NCI-H128 (cell line): ENCODE measurements around the gene SNAPC4.

Experiments
- DNase-seq: peaks from one replicate; lab custom pipeline; 2025; ENCODE audit not compliant: unreplicated experiment; lab: John Stamatoyannopoulos, UW

SNAPC4 gene, protein sequence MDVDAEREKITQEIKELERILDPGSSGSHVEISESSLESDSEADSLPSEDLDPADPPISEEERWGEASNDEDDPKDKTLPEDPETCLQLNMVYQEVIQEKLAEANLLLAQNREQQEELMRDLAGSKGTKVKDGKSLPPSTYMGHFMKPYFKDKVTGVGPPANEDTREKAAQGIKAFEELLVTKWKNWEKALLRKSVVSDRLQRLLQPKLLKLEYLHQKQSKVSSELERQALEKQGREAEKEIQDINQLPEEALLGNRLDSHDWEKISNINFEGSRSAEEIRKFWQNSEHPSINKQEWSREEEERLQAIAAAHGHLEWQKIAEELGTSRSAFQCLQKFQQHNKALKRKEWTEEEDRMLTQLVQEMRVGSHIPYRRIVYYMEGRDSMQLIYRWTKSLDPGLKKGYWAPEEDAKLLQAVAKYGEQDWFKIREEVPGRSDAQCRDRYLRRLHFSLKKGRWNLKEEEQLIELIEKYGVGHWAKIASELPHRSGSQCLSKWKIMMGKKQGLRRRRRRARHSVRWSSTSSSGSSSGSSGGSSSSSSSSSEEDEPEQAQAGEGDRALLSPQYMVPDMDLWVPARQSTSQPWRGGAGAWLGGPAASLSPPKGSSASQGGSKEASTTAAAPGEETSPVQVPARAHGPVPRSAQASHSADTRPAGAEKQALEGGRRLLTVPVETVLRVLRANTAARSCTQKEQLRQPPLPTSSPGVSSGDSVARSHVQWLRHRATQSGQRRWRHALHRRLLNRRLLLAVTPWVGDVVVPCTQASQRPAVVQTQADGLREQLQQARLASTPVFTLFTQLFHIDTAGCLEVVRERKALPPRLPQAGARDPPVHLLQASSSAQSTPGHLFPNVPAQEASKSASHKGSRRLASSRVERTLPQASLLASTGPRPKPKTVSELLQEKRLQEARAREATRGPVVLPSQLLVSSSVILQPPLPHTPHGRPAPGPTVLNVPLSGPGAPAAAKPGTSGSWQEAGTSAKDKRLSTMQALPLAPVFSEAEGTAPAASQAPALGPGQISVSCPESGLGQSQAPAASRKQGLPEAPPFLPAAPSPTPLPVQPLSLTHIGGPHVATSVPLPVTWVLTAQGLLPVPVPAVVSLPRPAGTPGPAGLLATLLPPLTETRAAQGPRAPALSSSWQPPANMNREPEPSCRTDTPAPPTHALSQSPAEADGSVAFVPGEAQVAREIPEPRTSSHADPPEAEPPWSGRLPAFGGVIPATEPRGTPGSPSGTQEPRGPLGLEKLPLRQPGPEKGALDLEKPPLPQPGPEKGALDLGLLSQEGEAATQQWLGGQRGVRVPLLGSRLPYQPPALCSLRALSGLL (N-terminal part only)

DNA sequence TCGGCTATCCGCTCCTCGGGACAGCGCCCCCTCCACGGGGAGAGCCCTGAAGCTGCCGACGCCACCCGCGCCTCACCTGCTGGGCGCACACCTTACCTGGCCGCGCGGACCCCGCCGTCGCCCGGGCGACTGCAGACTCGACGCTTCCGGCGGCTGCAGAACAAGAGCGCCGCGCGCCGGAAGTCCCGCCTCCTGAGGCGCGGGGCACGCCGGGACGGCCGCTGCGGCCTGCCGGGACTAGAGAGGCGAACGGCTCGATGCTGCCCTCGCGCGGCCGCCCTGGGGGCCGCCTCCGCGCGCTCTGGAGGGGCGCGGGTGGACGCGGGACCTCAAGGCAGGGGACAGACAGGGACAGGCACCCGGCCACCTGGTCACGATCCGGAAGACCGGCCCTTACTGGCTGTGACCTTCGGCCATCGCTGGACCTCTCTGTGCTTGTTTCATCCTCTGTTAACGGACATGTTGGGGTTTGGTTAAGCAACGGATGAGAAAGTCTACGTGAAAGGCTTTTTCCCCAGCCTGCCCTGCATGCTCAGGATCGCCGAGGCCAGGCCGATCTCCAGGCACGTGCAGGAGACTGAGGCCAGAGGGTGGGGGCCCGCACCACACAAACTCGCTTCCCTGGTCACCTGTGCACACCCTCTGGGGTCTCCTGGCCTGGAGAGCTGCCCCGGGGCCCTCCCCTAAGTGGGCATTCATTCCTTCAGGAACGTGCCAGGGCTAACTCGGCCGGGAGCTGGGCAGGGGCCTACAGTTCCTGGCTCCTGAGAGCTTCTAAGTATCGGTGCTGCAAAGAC lies at the start of gene SNAPC4:
Gene SNAPC4 (minus strand): TSS at position 133 of the 797 bp plus-strand sequence. CDS start 1,742 bp downstream, outside the sequence.
- DNase-seq, result peak; percentile 67

DNA sequence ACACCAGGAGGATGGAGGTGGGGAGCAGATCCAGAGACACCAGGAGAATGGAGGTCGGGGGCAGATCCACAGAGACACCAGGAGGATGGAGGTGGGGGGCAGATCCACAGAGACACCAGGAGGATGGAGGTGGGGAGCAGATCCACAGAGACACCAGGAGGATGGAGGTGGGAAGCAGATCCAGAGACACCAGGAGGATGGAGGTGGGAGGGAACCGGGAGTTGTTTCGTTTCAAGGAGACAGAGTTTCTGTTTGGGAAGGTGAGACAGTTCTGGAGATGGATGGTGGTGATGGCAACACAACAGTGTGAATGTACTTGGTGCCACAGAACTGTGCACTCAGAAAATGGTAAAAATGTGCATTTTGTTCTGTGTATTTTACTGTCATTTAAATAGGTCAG lies 48.7 kb upstream of the SNAPC4 start:
- no peak for DNase-seq

DNA sequence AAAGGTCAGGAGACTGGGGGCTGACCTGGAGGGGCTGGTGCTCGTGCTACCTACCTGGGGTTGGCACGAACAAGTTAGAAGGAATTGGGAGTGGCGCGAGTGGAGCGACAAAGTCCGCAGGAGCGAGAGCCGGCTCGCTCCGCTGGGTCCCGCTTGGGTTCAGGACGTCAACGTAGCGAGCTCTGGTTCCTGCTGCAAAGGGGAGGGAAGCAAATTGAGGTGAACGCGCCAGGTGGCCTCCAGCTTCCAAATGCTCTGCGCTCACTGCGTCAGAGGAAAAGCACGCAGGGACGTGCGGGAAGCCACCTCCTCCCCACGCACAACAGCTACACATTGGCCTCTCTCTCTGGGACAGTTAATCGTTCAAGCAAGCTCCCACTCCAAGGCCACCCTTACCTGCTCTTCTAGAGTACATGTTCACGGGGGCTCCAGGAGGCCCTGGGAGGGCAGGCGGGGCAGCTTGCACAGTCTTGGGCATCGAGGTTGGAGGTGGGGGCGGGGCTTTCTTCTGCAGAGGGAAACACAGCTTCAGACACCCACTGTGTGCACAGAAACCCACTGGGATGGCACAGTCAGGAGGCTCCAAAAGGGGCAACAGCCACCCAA lies 47.3 kb upstream of the SNAPC4 start:
- DNase-seq, result no peak

DNA sequence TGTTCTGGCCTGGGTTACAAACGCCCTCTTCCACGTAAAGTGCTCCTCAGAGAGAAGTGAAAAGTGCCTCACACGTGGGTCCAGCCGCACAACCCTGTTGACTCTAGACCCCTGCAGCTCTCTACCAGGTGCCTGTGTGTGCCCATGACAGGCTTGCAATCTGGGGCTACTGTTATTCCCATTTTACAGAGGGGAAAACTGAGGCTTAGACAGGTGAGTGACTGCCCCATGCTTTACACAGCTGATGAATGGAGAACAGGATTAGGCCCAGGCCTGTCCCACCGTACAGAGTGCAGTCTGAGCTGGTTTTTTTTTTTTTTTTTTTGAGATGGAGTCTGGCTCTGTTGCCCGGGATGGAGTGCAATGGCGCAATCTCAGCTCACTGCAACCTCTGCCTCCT lies 45.8 kb upstream of the SNAPC4 start:
- DNase-seq, result no peak

DNA sequence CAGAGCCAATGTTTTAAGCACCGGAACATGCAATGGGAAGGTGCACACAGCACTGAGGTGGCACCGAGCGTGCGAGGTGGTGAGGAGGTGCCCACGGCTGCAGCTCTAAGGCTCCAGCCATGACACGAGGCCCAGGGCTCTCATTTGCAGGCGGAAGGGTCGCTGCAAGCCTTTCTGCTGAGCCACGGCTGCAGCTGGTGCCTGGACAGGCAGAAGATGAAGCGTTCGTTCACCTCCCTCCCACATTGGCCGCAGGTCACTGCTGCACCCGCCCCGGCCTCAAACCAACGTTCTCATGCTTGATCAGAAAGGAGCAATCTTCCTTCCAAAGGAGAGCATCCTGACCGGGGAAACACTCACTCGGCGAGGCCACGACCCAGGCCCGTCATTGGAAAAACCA lies 44.1 kb upstream of the SNAPC4 start:
- DNase-seq, result no peak

DNA sequence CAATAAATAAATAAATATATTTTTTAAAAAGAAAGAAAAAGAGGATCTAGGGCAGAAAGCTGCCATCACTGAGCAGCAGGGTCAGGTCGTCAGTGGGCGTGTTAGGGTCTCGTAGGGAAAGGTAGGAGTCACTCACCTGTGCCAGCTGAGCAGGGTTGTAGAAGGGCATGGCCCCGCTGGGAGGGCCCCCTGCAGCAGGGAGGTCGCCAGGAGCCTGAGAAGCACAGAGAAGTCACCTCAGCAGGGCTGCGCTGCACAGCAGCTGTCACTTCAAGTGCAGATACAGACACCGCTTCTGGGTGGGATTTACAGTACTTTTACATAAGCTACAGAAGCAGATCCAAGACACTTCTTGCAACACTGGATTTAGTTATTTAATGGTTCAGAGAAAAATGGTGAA lies 43.7 kb upstream of the SNAPC4 start:
- DNase-seq, result no peak

DNA sequence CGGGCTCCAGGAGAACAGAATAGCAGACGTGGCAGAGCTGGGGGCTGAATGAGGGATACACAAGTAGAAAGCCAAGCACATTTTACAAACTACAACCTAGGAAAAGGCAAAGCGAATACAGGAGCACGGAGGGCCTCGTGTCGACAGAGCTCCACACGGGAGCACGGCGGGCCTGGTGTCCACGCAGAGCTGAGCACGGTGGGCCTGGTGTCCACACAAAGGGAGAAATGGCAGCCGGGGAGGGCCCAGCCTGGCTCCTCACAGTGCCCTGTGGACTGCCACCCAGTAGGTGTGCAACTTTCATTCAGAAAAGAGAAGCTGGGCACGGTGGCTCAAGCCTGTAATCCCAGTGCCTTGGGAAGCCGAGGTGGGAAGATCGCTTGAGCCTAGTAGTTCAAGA lies 43.1 kb upstream of the SNAPC4 start:
- no peak for DNase-seq

DNA sequence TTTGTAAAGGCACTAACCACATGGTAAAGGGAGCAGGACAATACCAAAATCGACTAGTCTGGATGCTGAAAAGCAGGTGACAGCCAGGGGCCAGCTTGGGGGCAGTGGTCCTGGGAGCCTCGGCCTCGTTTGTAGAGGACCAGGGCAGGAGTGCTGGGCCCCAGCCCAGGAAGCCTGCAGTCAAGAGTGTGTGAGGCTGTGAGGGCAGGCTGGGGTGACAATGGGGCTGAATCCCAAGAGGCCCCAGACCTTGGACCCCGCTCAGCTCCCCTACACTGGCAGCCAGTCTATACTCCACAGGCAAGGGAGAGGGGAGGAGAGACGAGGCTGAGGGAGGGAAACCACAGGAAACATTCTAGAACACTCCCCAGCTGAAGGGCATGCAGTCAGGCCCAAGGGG lies 42.3 kb upstream of the SNAPC4 start:
- DNase-seq, result no peak

DNA sequence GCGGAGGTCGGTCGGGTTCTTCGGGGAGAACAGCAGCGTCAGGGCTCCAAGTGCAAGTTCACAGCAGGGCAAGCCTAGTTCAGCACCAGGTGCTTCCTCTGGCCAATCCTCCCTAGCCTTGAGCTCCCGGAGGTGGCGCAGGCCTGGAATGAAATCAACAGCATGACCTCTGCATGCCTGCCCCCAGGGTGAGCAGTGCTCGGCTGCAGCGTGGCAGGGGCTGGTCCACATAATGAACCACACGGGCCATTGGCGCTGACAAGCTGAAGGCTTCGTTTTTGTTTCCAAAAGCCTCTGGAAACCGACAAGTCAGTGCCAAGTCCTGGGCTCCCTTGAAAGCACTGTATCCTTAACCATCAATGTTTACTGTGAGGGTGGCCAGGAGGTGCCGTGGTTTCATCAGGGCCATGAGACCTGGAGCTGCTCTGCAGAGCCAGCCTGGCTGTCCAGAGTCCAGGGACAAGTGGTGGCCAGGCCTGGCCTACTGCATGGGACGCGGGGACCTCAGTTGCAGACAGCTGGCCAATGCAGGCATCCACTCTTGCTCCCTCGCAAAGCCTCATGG lies 41.8 kb upstream of the SNAPC4 start:
- no peak for DNase-seq

DNA sequence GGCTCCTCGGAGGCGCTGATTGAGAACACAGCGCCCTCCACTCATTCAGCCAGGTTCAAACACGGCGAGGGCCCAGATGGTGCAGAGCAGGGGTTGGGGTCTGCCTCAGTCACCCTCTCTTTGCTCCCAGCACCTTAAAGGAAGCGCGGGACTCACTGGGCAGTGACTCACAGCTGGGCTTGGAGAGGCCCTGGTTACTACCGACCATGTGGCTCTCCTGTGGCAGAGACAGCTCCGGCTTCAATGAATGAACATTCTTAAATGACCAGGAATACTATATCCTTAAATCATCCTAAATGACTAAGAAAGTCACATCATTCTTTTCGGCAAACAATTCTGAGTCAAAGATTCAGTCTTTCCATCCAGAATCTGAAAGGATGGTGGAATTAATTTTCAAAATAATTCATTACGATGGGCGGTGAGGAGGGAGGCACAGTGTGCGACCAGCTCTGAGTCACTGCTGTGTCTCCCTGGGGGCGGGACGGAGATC lies 41.3 kb upstream of the SNAPC4 start:
- no peak for DNase-seq

DNA sequence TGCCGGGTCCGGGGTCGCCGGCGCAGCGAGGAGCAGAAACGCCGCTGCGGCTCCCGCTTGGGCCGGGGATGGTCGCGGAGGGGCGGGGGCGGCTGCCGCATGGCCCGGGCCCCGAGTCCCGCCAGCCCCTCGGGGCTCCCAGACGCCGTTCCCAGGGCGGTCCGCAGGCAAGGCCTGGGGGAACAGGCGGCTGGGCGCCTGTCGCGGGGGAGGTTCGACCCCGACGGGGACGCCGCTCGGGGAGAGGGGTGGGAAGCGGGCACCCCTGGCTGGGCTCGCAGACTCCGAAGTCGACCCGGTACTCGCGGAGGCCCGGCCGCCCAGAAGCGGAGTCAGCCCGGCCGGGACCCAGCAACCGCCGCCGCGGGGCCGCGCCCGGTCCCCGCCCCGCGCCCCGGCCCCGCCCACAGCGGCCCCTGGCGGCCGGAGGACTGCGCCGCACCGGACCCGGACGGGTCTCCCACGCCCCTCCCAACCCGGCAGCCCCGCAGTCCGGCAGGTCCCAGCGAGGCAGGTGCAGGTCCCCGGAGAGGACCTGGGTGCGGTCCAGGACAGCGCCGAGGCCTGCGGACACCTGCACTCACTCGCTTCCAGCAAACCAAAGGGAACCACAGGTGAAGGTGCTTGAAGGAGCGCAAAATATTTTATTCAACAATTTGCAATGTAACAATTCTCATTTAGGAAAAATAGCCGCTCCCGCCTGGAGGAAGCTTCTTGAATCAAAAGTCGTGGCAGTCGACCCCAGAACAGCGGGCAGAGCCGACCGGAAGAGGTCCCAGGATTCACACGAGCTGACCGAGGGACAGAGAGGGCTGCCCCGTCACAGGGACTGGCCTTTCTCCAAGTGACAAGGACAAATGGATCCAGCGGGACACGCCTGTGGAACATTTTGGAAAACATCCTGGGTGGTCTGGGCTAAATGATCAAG lies 39.8 kb upstream of the SNAPC4 start, which contains the start of gene INPP5E:
Gene INPP5E (minus strand): TSS at position 365 of the 928 bp plus-strand sequence. CDS start 426 bp downstream, outside the sequence.
- DNase-seq, result peak; percentile 28

DNA sequence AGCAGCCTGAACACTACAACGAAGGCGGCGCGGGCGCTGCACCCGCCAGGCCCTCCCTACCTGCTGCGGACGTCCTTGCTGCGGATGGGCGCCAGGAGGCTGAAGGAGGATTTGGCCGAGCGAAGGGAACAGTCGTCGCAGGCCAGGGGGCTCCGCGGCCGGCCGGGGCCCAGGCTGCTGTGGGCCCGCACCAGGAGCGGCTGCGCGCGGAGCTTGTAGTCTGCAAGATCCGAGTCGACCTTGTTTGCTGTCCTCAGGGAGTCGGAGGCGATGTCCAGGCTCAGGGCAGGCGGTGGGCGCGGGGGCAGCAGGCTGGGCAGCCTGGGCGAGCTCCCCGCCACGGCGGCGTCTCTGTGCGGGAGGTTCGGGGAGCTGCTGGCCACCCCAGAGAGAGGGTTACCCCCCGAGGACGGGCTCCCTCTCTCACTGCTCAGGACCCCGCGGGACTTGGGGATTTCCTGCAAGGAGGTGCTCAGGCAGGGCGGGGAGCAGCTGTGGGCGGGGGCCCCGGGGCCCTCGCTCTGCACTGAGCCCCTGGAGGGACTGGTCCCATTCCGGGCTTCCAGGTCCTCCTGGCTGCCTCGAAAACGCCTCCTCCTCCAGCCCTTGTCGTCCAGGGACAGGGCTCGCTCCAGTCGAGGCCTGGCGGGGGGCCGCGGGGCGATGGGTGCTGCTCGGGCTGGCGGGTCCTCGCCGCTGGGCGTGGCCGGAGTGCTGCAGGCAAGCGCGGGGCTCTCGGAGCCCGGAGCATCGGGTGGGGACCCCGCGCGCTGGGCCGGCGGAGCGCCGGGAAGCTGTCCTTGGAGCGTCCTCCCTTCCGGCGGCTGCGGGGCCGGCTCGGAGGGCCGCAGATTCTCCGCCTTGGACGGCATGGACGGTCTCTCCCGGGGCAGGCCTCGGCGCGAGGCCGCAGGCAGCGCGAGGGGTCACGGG lies 38.8 kb upstream of the SNAPC4 start:
- DNase-seq, result no peak

DNA sequence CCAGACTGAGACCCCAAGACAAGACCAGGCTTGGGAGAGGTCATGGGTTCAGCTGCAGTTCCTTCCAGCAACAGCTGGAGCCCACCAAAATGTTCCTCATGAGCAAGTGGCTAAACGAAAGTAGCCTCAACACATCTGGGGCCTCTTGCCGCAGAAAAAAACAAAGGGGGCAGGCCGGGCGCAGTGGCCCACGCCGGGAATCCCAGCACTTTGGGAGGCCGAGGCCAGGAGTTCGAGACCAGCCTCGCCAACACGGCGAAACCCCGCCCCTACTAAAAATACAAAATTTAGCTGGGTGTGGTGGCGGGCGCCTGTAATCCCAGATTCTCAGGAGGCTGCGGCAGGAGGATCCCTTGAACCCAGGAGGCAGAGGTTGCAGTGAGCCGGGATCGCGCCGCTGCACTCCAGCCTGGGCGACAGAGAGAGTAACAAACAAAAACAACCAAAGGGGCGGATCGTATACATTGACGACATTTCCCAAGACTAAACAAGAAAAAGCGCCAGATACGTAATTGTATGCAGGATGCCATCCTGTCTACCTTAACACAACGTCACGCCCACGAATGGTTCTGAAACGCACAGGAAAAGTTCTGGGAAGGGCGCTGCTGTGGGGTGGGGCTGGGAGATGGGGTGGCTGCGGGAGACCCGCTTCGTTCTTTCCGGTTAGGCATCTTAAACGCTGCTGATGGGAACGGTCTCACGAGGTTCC lies 38.0 kb upstream of the SNAPC4 start:
- DNase-seq, result no peak

DNA sequence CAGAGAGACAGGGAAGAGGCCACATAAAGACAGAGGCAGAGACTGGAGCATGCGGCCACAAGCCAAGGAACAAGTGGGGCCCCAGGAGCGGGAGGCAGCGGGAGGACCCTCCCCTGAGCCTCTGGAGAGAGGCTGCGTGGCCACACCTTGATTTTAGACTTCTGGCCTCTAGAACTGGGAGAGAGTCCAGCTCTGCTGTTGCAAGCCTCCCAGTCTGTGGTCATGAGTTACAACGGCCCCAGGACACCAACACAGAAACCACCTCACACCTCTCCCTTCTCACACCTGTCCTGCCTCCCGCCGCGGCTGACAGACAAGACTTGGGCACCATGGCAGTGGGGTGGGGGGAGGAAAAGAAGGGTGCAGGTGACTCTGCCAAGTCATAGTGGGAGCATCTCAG lies 37.5 kb upstream of the SNAPC4 start:
- DNase-seq, result no peak

DNA sequence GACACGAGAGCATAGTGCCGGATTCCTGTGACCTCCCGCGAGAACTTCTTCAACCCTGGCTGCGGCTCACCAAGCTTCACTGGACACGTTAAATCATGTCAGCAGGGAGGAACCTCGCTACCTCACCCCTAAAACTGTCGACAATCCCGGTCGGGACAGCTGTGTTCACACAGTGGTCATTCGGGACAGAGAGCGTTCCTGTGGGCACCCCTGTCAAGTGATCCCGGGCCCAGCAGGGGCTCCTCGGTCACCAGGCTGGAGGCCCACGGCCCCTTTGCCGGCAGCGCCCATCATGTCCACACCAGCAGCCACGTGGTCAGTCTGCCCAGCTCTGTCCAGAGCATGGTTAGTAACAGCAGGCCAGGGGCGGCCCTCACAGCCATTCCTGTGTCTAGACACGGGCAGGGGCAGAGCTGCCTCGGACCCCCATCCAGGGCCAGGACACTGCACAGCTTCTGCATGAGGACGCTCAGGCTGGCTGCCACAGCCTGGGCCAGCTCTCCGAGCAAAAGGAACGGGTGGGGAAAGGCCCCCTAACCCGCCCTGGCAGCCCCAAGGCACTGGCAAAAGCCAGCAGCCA lies 36.2 kb upstream of the SNAPC4 start:
- DNase-seq, result no peak

DNA sequence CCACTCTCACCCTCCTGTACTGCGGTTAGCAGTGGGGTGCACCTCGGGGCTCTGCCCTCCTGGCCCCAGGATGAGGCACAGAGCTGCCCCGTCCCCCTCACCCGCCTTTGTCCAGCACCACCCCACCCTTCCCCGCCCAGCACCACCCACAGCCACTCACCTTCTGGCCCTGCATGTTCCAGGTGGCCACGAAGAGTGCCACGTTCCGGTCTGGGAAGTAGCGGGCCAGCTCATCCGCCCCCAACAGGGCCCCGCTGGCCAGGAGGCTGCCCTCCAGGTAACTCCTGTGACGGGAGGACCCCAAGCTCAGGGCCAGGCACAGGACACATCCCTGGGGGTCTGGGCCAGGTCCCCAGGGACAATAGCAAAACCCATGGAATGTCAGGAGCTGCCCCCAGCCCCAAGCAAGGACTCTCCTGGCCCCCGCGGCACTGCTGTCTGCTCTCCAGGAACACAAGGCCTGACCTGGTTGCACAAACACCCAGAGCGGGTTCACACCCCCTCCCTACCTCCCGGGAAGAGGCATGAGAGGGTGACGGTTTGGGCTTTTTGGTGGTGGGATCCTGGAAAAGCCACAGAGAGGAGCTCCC lies 34.7 kb upstream of the SNAPC4 start:
- no peak for DNase-seq
